NCI-H187 (cell line): ENCODE data around the gene SCYGR6.

Source experiments
- DNase-seq, 2 experiments: peaks; one replicate each; lab custom pipeline; 2025; lab: John Stamatoyannopoulos, UW

The SCYGR6 gene

GRCh38 chr2:227713291-227713690 lies 11.3 kb downstream of the SCYGR6 start:
- DNase-seq = no peak

GRCh38 chr2:227710986-227711385 lies 13.6 kb downstream of the SCYGR6 start:
- DNase-seq = no peak

- no peak for DNase-seq
These were observed 17.2 kb downstream of the SCYGR6 start for GRCh38 chr2:227707390-227707789.

- no peak for DNase-seq
These were observed 17.7 kb downstream of the SCYGR6 start for GRCh38 chr2:227706859-227707258.

GRCh38 chr2:227703961-227704360 lies 20.6 kb downstream of the SCYGR6 start:
- DNase-seq = no peak

- no peak for DNase-seq
These were observed 21.3 kb downstream of the SCYGR6 start for GRCh38 chr2:227703280-227703732.

- no peak for DNase-seq
These were observed 23.0 kb downstream of the SCYGR6 start for GRCh38 chr2:227701556-227701955.

- no peak for DNase-seq
These were observed 27.4 kb downstream of the SCYGR6 start for GRCh38 chr2:227696990-227697679.

GRCh38 chr2:227687189-227687588 lies 37.4 kb downstream of the SCYGR6 start:
- DNase-seq = no peak

GRCh38 chr2:227684258-227684657 lies 40.3 kb downstream of the SCYGR6 start:
- DNase-seq = no peak

GRCh38 chr2:227677928-227678327 lies 46.6 kb downstream of the SCYGR6 start:
- DNase-seq = no peak

- no peak for DNase-seq
These were observed 50.1 kb downstream of the SCYGR6 start for GRCh38 chr2:227674485-227674884.
